Smooth muscle cell (in vitro differentiated cells): ENCODE measurements around the gene MS4A15. TPM values are rescaled to one million over a fixed set of nuclear protein-coding genes. Genes with fewer than 3 reads are reported as not detected.

Source experiments
- DNase-seq: peaks from one replicate; lab custom pipeline; 2025; ENCODE audit not compliant: unreplicated experiment; lab: John Stamatoyannopoulos, UW
- H2AFZ ChIP-seq: fragments of 200-600 bp; sonication (generic); 2 replicates; pipeline ENCODE4 v1.6.0; 2016; ENCODE audit warnings: antibody characterized with exemption, low read depth, mild to moderate bottlenecking
- H3F3A ChIP-seq: fragments of 200-600 bp; sonication (generic); 2 replicates; pipeline ENCODE4 v1.6.0; 2017; ENCODE audit warnings: antibody characterized with exemption, low read depth
- H3K27ac ChIP-seq: fragments of 200-600 bp; sonication (generic); 2 replicates; pipeline ENCODE4 v1.5.1; 2016; ENCODE audit warnings: low read depth, mild to moderate bottlenecking
- H3K27me3 ChIP-seq: fragments of 200-600 bp; sonication (generic); 2 replicates; pipeline ENCODE4 v1.6.1; 2016; ENCODE audit warnings: low read depth, mild to moderate bottlenecking
- H3K36me3 ChIP-seq: fragments of 200-600 bp; sonication (generic); 2 replicates; pipeline ENCODE4 v1.5.1; 2016; ENCODE audit warnings: low read depth
- H3K4me1 ChIP-seq: fragments of 200-600 bp; sonication (generic); 2 replicates; pipeline ENCODE4 v1.5.1; 2016; ENCODE audit warnings: low read depth
- H3K4me2 ChIP-seq: fragments of 200-600 bp; sonication (generic); 2 replicates; pipeline ENCODE4 v1.6.0; 2016; ENCODE audit warnings: mild to moderate bottlenecking
- H3K4me3 ChIP-seq: fragments of 200-600 bp; sonication (generic); 2 replicates; pipeline ENCODE4 v1.5.1; 2016; ENCODE audit warnings: mild to moderate bottlenecking
- H3K79me2 ChIP-seq: fragments of 200-600 bp; sonication (generic); 2 replicates; pipeline ENCODE4 v1.6.0; 2016; ENCODE audit warnings: low read depth, mild to moderate bottlenecking
- H3K9ac ChIP-seq: fragments of 200-600 bp; sonication (generic); 2 replicates; pipeline ENCODE4 v1.6.0; 2016; ENCODE audit warnings: low read depth
- H3K9me3 ChIP-seq: fragments of 200-600 bp; sonication (generic); replicated peaks from 2 replicates; pipeline ENCODE4 v1.5.1; 2016; ENCODE audit warnings: low read depth
- H4K20me1 ChIP-seq: fragments of 200-600 bp; sonication (generic); 2 replicates; pipeline ENCODE4 v1.6.0; 2016; ENCODE audit warnings: low read depth
- WGBS: methylation state at CpG from one replicate; pipeline ENCODE4 v1.1.7; 2016; ENCODE audit warnings: low lambda C conversion rate; 5-methylcytosine and 5-hydroxymethylcytosine counted together
- polyA plus RNA-seq: library from polyadenylated mRNA; unstranded; fragments of >200 nt; fragmentation: Nextera tagmentation; extraction: Ambion mirVana; gene quantifications from 2 replicates; pipeline ENCODE4 v1.2.1, GENCODE V29; 2016
- total RNA-seq: library from RNA; depleted of rRNA; stranded (reverse); fragments of >200 nt; gene quantifications from 2 replicates; pipeline ENCODE4 v1.2.3, GENCODE V29; 2014
- TF ChIP-seq, protein P1 (sequence below): fragments of 200-600 bp; sonication (generic); IDR thresholded peaks from 2 replicates; pipeline ENCODE4 v1.5.1; 2017; ENCODE audit warnings: borderline replicate concordance, mild to moderate bottlenecking, antibody characterized with exemption; ENCODE audit not compliant: insufficient read depth, poor library complexity, severe bottlenecking

Gene MS4A15, protein sequence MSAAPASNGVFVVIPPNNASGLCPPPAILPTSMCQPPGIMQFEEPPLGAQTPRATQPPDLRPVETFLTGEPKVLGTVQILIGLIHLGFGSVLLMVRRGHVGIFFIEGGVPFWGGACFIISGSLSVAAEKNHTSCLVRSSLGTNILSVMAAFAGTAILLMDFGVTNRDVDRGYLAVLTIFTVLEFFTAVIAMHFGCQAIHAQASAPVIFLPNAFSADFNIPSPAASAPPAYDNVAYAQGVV
- total RNA-seq (not detected in 2 replicates), polyA plus RNA-seq (not detected in 2 replicates)

DNA sequence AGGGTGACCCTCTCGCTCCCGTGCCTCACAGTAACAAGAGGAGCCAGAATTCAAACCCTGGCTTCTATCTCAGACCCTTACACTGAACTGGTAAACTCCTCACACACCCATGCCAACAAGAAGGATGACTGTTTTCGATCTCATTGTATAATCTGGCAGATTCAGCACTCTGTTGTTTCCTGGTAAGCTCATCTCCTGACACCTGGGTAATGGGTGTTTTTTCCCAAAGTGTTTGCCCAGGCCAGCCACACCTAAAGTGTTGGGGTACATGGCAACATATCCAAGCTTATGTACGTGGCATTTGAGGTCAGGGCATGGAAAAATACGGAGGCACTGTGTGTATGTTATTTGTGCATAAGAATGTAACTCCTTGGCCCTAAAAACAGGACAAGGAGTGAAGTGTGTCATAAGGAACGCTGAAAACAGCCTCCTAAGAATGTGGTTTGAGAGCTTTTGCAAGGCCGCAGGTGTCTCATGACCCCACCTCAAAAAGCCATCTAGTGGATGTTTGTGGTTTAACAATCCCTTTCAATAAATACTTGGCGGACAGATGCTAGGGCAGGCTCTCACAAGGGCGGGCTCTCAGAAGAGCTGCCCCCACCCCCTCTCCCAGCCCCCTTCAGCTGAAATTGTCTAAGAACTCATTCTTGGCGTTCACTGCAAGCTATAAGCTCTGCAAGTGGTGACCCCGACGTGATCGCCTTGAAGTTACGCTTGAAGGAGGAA is at the start of gene MS4A15:
Gene MS4A15 (plus strand): TSS at position 561 of the 726 bp plus-strand sequence. CDS start 6,867 bp downstream, outside the sequence.
- TF ChIP-seq, protein P1, sequence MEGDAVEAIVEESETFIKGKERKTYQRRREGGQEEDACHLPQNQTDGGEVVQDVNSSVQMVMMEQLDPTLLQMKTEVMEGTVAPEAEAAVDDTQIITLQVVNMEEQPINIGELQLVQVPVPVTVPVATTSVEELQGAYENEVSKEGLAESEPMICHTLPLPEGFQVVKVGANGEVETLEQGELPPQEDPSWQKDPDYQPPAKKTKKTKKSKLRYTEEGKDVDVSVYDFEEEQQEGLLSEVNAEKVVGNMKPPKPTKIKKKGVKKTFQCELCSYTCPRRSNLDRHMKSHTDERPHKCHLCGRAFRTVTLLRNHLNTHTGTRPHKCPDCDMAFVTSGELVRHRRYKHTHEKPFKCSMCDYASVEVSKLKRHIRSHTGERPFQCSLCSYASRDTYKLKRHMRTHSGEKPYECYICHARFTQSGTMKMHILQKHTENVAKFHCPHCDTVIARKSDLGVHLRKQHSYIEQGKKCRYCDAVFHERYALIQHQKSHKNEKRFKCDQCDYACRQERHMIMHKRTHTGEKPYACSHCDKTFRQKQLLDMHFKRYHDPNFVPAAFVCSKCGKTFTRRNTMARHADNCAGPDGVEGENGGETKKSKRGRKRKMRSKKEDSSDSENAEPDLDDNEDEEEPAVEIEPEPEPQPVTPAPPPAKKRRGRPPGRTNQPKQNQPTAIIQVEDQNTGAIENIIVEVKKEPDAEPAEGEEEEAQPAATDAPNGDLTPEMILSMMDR, result peak; percentile 15
- no peak within 1 kb of the TSS for H3K4me3 ChIP-seq
- H3K9me3 ChIP-seq, result no peaks in the 10 kb centered on the region
- H3F3A ChIP-seq, result no peaks in the 10 kb centered on the region
- no peak for DNase-seq
- H3K27me3 ChIP-seq, result peaks cover 3% of the 10 kb centered on the region
- no peak within 1 kb of the TSS for H2AFZ ChIP-seq
- no peaks in the 10 kb centered on the region for H3K79me2 ChIP-seq
- 62% methylated on average over 14 of the region's 14 CpGs for WGBS
- H4K20me1 ChIP-seq, result no peaks in the 10 kb centered on the region
- no peaks in the 10 kb centered on the region for H3K4me1 ChIP-seq
- no peaks in the 10 kb centered on the region for H3K36me3 ChIP-seq
- H3K27ac ChIP-seq, result no peak within 1 kb of the TSS
- H3K9ac ChIP-seq, result no peak within 1 kb of the TSS
- H3K4me2 ChIP-seq, result no peak within 1 kb of the TSS

GRCh38 chr11:60706931-60707330 is 49.7 kb upstream of the MS4A15 start:
- no peaks in the 10 kb centered on the region for H3K27me3 ChIP-seq
- TF ChIP-seq, protein P1, result no peak
- WGBS, result 69% methylated on average over 5 of the region's 5 CpGs

GRCh38 chr11:60710482-60710881 is 46.2 kb upstream of the MS4A15 start:
- Histone ChIP-seq H2AFZ (no peak overlapping the region), H3K4me2 (no peak overlapping the region), H3K4me1 (no peaks in the 10 kb centered on the region), H3K36me3 (no peaks in the 10 kb centered on the region), H4K20me1 (no peaks in the 10 kb centered on the region), H3K79me2 (no peaks in the 10 kb centered on the region), H3K27me3 (no peaks in the 10 kb centered on the region), H3K9ac (no peak overlapping the region), H3K9me3 (no peaks in the 10 kb centered on the region), H3F3A (no peaks in the 10 kb centered on the region), H3K27ac (no peak overlapping the region), H3K4me3 (no peak overlapping the region)
- TF ChIP-seq, protein P1, result no peak
- 51% methylated on average over 4 of the region's 4 CpGs for WGBS
- DNase-seq, result no peak

More at GRCh38 chr11:60706931-60707330, 49.7 kb upstream of the MS4A15 start:
- Histone ChIP-seq H3F3A (no peaks in the 10 kb centered on the region), H3K9me3 (no peaks in the 10 kb centered on the region), H3K9ac (no peak overlapping the region), H3K4me1 (no peaks in the 10 kb centered on the region), H3K4me3 (no peak overlapping the region), H3K4me2 (no peak overlapping the region), H3K36me3 (no peaks in the 10 kb centered on the region), H3K27ac (no peak overlapping the region), H2AFZ (no peak overlapping the region), H3K79me2 (no peaks in the 10 kb centered on the region), H4K20me1 (no peaks in the 10 kb centered on the region)
- no peak for DNase-seq
